Jurkat, Clone E6-1 (cell line): ENCODE results near the gene RAPH1.
"Not testable (repeated sequence)": the region's sequence is repeated elsewhere in the genome, so short reads cannot be mapped to it uniquely, and the experiment has no call there.

Source experiments
- DNase-seq: peaks from one replicate; pipeline ENCODE4 v3.0.0-alpha.2; 2011; ENCODE audit warnings: low read depth, low spot score
- H3K4me3 ChIP-seq: 2 replicates; pipeline ENCODE4 v1.5.1; 2011; ENCODE audit warnings: mild to moderate bottlenecking, low read length, control low read depth, moderate library complexity

Gene RAPH1

DNA sequence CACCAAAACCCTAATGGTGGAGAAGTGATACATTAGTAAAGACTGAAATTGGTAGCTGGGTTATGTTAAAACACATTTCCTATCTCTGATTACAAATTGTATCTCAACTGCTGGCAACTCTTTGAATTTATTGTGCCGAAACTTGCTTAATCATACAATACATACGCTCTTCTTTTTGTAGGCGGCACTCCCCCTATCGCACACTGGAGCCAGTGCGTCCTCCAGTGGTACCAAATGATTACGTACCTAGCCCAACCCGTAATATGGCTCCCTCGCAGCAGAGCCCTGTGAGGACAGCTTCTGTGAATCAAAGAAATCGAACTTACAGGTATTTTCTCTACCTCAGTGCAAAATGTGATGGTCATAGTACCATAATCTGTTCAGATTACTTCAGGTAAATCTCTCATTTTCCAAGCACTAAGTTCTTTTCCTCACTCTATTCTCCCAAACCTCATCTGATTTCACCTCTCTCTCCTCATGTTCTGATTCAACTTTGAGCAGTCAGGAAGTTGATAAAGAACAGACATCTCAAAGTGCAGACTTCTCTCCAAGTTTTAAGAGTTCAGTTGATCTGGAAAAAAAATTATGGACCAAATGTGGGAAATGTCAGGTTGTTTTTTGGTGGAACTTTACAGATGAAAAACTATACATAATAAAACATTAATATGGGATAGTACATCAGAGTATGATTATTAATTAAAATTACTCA lies 140.4 kb downstream of the RAPH1 start:
- H3K4me3 ChIP-seq = no peak overlapping the region
- DNase-seq = peak; percentile 14

GRCh38 chr2:203388153-203388552 lies 146.9 kb downstream of the RAPH1 start:
- not testable (repeated sequence) for DNase-seq, H3K4me3 ChIP-seq

DNA sequence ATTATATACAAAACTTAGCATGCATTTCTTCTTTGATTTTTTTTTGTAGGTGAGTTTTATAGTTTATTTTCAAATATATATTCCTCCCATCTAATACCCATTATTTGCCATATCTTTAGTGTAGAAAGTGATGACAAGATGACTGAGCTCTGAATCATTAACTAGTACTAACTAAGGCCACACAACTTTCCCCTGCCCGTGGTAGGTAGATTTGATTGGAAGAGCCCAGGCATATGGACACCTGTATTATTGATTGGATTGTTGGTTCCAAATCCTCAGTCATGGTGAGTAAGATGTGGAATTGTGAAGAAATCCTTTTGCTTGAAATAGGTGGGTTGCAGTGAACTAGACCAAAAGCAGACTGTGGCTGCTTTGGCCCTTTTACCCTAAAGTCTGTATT lies 152.1 kb downstream of the RAPH1 start:
- no peak for DNase-seq
- no peak overlapping the region for H3K4me3 ChIP-seq

DNA sequence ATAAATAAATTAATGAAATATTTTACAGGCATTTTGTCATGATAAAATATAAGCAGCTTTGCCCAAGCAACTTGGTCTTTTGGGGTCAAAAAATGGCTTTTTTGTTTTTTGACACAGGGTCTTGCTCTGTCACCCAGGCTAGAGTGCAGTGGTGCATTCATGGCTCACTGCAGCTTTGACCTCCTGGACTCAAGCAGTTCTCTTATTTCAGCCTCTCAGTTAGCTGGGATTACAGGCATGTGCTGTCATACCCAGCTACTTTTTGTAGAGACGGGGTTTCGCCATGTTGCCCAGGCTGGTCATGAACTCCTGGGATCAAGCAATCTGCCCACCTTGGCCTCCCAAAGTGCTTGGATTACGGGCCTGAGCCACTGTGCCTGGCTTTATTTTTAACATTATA lies 155.9 kb downstream of the RAPH1 start:
- DNase-seq = no peak
- H3K4me3 ChIP-seq = no peak overlapping the region

DNA sequence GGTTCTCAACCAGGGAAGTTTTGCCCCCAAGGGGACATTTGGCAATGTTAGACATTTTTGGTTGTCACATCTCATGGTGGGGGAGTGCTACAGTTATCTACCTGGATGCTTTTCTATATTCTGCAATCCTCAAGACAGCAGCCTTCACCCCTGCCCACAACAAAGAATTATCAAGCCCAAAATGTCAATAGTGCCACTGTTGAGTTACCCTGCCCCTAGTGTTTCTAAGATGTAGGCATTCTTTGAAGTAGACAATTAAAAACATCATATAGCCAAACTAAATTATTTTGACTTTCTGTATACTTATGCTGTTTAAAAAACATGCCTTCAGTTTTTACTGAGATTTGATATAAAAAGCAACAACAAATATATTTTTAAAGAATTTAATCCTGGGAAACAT lies 158.9 kb downstream of the RAPH1 start:
- DNase-seq = peak; percentile 31

GRCh38 chr2:203372706-203373105 lies 162.4 kb downstream of the RAPH1 start:
- not testable (repeated sequence) for DNase-seq, H3K4me3 ChIP-seq

More for the DNA sequence above, 158.9 kb downstream of the RAPH1 start:
- H3K4me3 ChIP-seq = no peak overlapping the region

GRCh38 chr2:203366639-203367466 lies 168.2 kb downstream of the RAPH1 start:
- H3K4me3 ChIP-seq = no peak overlapping the region
- no peak for DNase-seq

- H3K4me3 ChIP-seq = no peak overlapping the region
- no peak for DNase-seq
These were observed 173.2 kb downstream of the RAPH1 start for GRCh38 chr2:203361922-203362321.

DNA sequence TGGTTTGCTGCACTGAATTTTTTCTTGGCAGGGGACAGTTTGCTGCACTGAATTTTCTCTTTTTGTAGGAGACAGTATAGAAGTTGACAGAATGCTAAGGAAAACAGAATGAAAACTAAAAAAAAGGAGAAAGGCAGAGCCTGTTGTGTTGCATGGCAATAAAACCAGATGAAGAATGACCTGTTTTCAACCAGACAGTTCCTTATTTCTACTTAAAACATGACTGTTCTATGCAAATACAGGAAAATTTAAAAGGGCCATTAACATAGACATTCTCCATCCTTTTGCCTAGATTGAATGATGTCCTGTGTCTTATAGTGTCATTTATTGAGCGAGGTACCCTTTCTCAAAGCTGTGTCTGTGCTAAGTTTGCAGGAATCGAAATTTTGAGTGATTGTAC lies 173.6 kb downstream of the RAPH1 start:
- DNase-seq = no peak
- H3K4me3 ChIP-seq = no peak overlapping the region

DNA sequence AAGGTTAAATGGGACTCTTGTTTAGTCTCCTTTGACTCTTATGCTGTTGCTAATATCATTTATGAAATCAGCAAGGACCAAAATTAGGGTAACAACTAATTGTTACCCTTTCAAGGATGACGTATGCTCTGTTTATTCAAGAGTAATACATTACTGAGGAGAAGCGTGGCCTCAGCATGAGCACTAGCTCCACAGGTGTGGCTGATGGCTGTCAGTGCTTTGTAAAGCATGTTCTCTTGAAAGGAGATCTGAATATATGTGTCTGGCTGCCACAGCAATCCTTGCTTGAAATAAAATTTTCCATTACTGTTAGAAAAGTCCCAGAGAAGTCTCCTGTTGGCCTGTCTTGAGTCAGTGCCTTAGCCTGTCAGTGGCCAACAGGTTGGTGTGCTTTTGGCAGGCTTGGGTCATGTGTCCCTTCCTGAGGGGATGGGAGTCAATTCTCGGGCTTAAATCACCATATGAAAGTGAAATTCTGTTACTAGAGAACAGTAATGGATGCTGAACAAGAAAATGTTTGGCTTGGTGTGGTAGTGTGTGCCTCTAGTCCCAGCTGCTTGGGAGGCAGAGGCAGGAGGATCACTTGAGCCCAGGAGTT lies 174.2 kb downstream of the RAPH1 start:
- DNase-seq = no peak
- H3K4me3 ChIP-seq = no peak overlapping the region

- H3K4me3 ChIP-seq = no peak overlapping the region
- no peak for DNase-seq
These were observed 175.7 kb downstream of the RAPH1 start for GRCh38 chr2:203359450-203359849.

DNA sequence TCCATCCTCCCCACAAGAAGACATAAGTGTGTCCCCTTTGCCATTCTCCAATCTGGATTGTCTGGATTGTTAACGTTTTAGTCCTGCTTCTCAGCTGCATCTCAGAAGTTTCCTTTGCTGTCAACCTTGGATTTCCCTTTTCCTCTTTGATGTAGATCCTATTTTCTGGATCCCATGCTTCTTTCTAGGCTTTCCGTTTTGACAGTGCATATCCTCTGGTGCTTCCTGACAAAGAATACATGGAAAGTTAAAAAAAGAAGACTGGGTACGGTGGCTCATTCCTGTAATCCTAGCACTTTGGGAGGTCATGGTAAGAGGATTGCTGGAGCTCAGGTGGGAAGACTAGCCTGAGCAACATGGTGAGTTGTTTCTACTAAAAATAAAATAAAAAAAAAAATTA lies 180.1 kb downstream of the RAPH1 start:
- no peak for DNase-seq
- H3K4me3 ChIP-seq = no peak overlapping the region

DNA sequence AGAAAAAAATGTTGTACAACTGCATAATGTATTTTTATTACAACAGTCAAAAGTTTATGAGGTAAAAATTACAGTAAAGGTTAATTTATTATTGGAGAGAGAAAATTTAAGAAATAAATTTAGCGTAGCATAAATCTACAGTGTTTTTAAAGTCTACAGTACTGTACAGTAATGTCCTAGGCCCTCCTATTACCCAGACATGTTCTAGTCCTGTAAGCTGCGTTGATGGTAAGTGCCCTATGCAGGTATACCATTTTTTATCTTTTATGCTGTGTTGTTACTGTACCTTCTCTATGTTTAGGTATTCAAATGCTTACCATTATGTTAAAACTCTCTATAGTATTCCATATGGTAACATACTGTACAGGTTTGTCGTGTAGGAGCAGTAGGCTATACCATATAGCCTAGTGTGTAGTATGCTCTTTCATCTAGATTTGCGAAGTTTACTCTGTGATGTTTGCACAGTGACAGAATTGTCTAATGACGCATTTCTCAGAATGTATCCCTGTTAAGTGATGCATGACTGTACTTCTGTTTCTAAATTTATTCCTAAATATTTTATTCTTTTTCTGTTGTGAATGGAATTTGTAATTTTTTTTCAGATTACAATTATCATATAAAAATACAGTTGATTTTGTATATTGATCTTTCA lies 182.4 kb downstream of the RAPH1 start:
- H3K4me3 ChIP-seq = no peak overlapping the region
- DNase-seq = no peak

DNA sequence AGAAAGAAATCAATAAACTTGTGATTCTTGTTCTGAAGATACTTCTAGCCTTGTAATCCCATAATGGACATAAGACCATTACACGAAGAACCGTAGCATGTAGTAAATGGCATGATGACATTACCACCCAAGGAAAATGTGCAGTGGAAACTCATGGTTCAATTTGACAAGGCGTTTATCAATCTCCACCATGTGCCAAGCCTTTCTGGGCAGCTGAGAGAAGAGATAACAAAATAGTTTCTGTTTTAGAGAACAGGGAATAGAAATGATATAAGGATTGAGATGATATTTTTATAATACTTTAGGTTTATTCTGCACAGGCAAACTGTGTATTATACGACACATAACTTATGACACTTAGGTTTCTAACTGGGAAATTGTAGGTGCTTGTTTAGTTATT lies 187.7 kb downstream of the RAPH1 start:
- H3K4me3 ChIP-seq = no peak overlapping the region
- DNase-seq = no peak

- H3K4me3 ChIP-seq = no peak overlapping the region
- DNase-seq = no peak
These were observed 188.5 kb downstream of the RAPH1 start for GRCh38 chr2:203346612-203347011.

GRCh38 chr2:203344667-203345066 lies 190.4 kb downstream of the RAPH1 start:
- H3K4me3 ChIP-seq = no peak overlapping the region
- no peak for DNase-seq
